GM23338 (cell line): ENCODE measurements around the gene WWC1. TPM values are rescaled to one million over a fixed set of nuclear protein-coding genes. Genes with fewer than 3 reads are reported as not detected.

ENCODE experiments used
- ATAC-seq: fragments of 200-7000 bp; cut with Tn5 transposase; 3 replicates; pipeline ENCODE4 v1.9.1; 2020
- DNase-seq: peaks from one replicate; pipeline ENCODE4 v3.0.0-alpha.2; 2015; ENCODE audit warnings: low spot score
- H2AFZ ChIP-seq: fragments of 200-600 bp; sonication (generic); 2 replicates; pipeline ENCODE4 v1.8.0; 2016; ENCODE audit warnings: antibody characterized with exemption, mild to moderate bottlenecking, moderate library complexity
- H3F3A ChIP-seq: fragments of 200-600 bp; sonication (generic); replicated peaks from 2 replicates; pipeline ENCODE4 v1.8.0; 2017; ENCODE audit warnings: antibody characterized with exemption, mixed run types, low read depth
- H3K27ac ChIP-seq: fragments of 200-600 bp; sonication (generic); 2 replicates; pipeline ENCODE4 v1.6.1; 2016; ENCODE audit warnings: low read depth
- H3K27me3 ChIP-seq: fragments of 200-600 bp; sonication (generic); 2 replicates; pipeline ENCODE4 v1.8.0; 2016; ENCODE audit warnings: mild to moderate bottlenecking, mixed run types, moderate library complexity; ENCODE audit not compliant: insufficient read depth
- H3K36me3 ChIP-seq: fragments of 200-600 bp; sonication (generic); 2 replicates; pipeline ENCODE4 v1.8.0; 2016; ENCODE audit warnings: mild to moderate bottlenecking; ENCODE audit not compliant: insufficient read depth
- H3K4me1 ChIP-seq: fragments of 200-600 bp; sonication (generic); 2 replicates; pipeline ENCODE4 v1.8.0; 2016; ENCODE audit warnings: mild to moderate bottlenecking, moderate library complexity; ENCODE audit not compliant: insufficient read depth
- H3K4me2 ChIP-seq: fragments of 200-600 bp; sonication (generic); 2 replicates; pipeline ENCODE4 v1.7.1; 2017; ENCODE audit warnings: mixed run types
- H3K4me3 ChIP-seq: fragments of 200-600 bp; sonication (generic); 2 replicates; pipeline ENCODE4 v1.6.1; 2016; ENCODE audit warnings: mixed run types
- H3K79me2 ChIP-seq: fragments of 200-600 bp; sonication (generic); replicated peaks from 2 replicates; pipeline ENCODE4 v1.8.0; 2017; ENCODE audit warnings: mild to moderate bottlenecking; ENCODE audit not compliant: insufficient read depth
- H3K9me2 ChIP-seq: fragments of 200-600 bp; sonication (generic); 2 replicates; pipeline ENCODE4 v1.8.0; 2017; ENCODE audit not compliant: insufficient read depth
- H4K20me1 ChIP-seq: fragments of 200-600 bp; sonication (generic); replicated peaks from 2 replicates; pipeline ENCODE4 v1.8.0; 2017; ENCODE audit warnings: mild to moderate bottlenecking; ENCODE audit not compliant: insufficient read depth
- H3K27ac Mint-ChIP-seq: 2 replicates; pipeline ENCODE4 v1.8.0; 2020; ENCODE audit warnings: inconsistent platforms, mild to moderate bottlenecking, moderate library complexity, mixed read lengths
- H3K27me3 Mint-ChIP-seq: 3 replicates; pipeline ENCODE4 v1.8.0; 2022; ENCODE audit warnings: low read depth, mild to moderate bottlenecking, moderate library complexity, mixed read lengths, inconsistent platforms; ENCODE audit not compliant: insufficient read depth, poor library complexity
- H3K36me3 Mint-ChIP-seq: 3 replicates; pipeline ENCODE4 v1.8.0; 2021; ENCODE audit warnings: low read depth, mild to moderate bottlenecking, inconsistent platforms, moderate library complexity, mixed read lengths
- H3K4me1 Mint-ChIP-seq: 3 replicates; pipeline ENCODE4 v1.8.0; 2020; ENCODE audit warnings: mild to moderate bottlenecking, inconsistent platforms, mixed read lengths
- H3K4me3 Mint-ChIP-seq: 3 replicates; pipeline ENCODE4 v1.8.0; 2021; ENCODE audit warnings: moderate library complexity, mild to moderate bottlenecking, inconsistent platforms, mixed read lengths
- H3K9me3 Mint-ChIP-seq: 3 replicates; pipeline ENCODE4 v1.8.0; 2020; ENCODE audit warnings: moderate library complexity, mild to moderate bottlenecking, inconsistent platforms, mixed read lengths
- CREB1 ChIP-seq: fragments of 250-450 bp; sonication (Bioruptor Pico); IDR thresholded peaks from 2 replicates; pipeline ENCODE4 v1.5.0; 2020; ENCODE audit warnings: low read depth, mild to moderate bottlenecking, moderate library complexity
- CTCF ChIP-seq, 2 experiments: fragments of 200-600 bp in 1 of 2; sonication (generic) in 1 of 2; conservative IDR thresholded peaks; 2 replicates each; pipeline versions ENCODE4 v1.5.1 to v1.6.1; 2016 to 2017; ENCODE audit warnings: antibody characterized with exemption in 2 of 2, low read depth in 2 of 2, mild to moderate bottlenecking in 2 of 2, moderate library complexity in 1 of 2
- EZH2 ChIP-seq: fragments of 200-600 bp; sonication (generic); IDR thresholded peaks from one replicate; pipeline ENCODE4 v1.8.0; 2017; ENCODE audit warnings: antibody characterized with exemption, mild to moderate bottlenecking, low read depth; ENCODE audit not compliant: unreplicated experiment
- EZH2phosphoT487 ChIP-seq: fragments of 200-600 bp; sonication (generic); IDR thresholded peaks from one replicate; pipeline ENCODE4 v1.8.1; 2018; ENCODE audit warnings: antibody characterized with exemption; ENCODE audit not compliant: unreplicated experiment
- JUNB ChIP-seq: IDR thresholded peaks from one replicate; pipeline ENCODE4 v1.6.1; 2016; ENCODE audit warnings: antibody characterized with exemption; ENCODE audit not compliant: unreplicated experiment
- NANOG ChIP-seq: IDR thresholded peaks from 2 replicates; pipeline ENCODE4 v1.6.1; 2016; ENCODE audit warnings: antibody characterized with exemption, borderline replicate concordance
- POLR2AphosphoS5 ChIP-seq: IDR thresholded peaks from 2 replicates; pipeline ENCODE4 v1.6.1; 2016; ENCODE audit warnings: antibody characterized with exemption, low read depth
- STAT1 ChIP-seq: IDR thresholded peaks from one replicate; pipeline ENCODE4 v1.6.1; 2016; ENCODE audit warnings: antibody characterized with exemption; ENCODE audit not compliant: unreplicated experiment
- ZNF114 ChIP-seq: fragments of 250-450 bp; sonication (Bioruptor Pico); IDR thresholded peaks from 2 replicates; pipeline ENCODE4 v1.5.0; 2020; ENCODE audit warnings: mild to moderate bottlenecking, moderate library complexity
- ZNF331 ChIP-seq: fragments of 250-450 bp; sonication (Bioruptor Pico); IDR thresholded peaks from 2 replicates; pipeline ENCODE4 v1.5.0; 2020; ENCODE audit warnings: low read depth, mild to moderate bottlenecking, moderate library complexity
- ZNF462 ChIP-seq: fragments of 250-450 bp; sonication (Bioruptor Pico); IDR thresholded peaks from 2 replicates; pipeline ENCODE4 v1.5.0; 2020; ENCODE audit warnings: mild to moderate bottlenecking, moderate library complexity
- polyA plus RNA-seq: library from polyadenylated mRNA; unstranded; fragments of >200 nt; fragmentation: Nextera tagmentation; extraction: Ambion mirVana; gene quantifications from 2 replicates; pipeline ENCODE4 v1.2.1, GENCODE V29; 2016
- total RNA-seq: library from RNA; depleted of rRNA; stranded (reverse); fragments of >200 nt; shearing (Covaris generic); gene quantifications from 2 replicates; pipeline ENCODE4 v1.2.3, GENCODE V29; 2014
- TF ChIP-seq, protein P1 (sequence below): IDR thresholded peaks from 2 replicates; pipeline ENCODE4 v1.6.1; 2016; ENCODE audit warnings: antibody characterized with exemption
- TF ChIP-seq, protein P2 (sequence below): IDR thresholded peaks from one replicate; pipeline ENCODE4 v1.6.1; 2018; ENCODE audit warnings: antibody characterized with exemption; ENCODE audit not compliant: unreplicated experiment

The WWC1 gene
- total and polyA plus RNA-seq, 2 experiments from 2014 or later = 25.4 to 27.8 TPM

DNA sequence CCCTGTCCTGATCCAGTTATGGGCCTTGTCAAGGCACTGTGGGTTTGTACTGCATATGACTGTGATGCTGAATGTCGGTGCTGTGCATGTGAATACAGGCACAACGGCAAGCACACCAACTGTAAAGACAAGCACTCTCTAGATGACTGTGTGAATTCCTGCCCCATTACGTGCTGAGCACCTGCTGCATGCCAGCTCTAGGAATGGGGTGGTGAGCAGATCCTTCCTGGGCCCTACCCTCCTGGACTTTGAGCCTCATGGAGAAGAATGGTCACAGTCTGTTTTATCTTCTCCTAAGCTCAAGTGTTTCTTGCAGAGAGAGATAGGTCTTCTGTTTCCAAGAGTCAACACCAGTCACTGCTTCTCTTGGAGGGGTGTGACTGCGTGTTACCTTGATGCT is 138.9 kb downstream of the WWC1 start:
- Mint-ChIP-seq H3K9me3 (no peaks in the 10 kb centered on the region; the same call in 2 of the 3 replicates), H3K4me1 (no peaks in the 10 kb centered on the region), H3K4me3 (no peak overlapping the region), H3K27ac (no peak overlapping the region), H3K36me3 (peaks cover 52% of the 10 kb centered on the region), H3K27me3 (peaks cover 6% of the 10 kb centered on the region)
- no peak for TF ChIP-seq JUNB
- no peak for TF ChIP-seq ZNF331
- no peak for TF ChIP-seq CREB1
- TF ChIP-seq, protein P1, sequence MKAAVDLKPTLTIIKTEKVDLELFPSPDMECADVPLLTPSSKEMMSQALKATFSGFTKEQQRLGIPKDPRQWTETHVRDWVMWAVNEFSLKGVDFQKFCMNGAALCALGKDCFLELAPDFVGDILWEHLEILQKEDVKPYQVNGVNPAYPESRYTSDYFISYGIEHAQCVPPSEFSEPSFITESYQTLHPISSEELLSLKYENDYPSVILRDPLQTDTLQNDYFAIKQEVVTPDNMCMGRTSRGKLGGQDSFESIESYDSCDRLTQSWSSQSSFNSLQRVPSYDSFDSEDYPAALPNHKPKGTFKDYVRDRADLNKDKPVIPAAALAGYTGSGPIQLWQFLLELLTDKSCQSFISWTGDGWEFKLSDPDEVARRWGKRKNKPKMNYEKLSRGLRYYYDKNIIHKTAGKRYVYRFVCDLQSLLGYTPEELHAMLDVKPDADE = no peak
- TF ChIP-seq POLR2AphosphoS5 = no peak
- no peak for TF ChIP-seq EZH2
- no peak for TF ChIP-seq EZH2phosphoT487
- no peak for TF ChIP-seq ZNF462 (CRISPR knock-in tag)
- no peak for TF ChIP-seq NANOG
- TF ChIP-seq, protein P2, sequence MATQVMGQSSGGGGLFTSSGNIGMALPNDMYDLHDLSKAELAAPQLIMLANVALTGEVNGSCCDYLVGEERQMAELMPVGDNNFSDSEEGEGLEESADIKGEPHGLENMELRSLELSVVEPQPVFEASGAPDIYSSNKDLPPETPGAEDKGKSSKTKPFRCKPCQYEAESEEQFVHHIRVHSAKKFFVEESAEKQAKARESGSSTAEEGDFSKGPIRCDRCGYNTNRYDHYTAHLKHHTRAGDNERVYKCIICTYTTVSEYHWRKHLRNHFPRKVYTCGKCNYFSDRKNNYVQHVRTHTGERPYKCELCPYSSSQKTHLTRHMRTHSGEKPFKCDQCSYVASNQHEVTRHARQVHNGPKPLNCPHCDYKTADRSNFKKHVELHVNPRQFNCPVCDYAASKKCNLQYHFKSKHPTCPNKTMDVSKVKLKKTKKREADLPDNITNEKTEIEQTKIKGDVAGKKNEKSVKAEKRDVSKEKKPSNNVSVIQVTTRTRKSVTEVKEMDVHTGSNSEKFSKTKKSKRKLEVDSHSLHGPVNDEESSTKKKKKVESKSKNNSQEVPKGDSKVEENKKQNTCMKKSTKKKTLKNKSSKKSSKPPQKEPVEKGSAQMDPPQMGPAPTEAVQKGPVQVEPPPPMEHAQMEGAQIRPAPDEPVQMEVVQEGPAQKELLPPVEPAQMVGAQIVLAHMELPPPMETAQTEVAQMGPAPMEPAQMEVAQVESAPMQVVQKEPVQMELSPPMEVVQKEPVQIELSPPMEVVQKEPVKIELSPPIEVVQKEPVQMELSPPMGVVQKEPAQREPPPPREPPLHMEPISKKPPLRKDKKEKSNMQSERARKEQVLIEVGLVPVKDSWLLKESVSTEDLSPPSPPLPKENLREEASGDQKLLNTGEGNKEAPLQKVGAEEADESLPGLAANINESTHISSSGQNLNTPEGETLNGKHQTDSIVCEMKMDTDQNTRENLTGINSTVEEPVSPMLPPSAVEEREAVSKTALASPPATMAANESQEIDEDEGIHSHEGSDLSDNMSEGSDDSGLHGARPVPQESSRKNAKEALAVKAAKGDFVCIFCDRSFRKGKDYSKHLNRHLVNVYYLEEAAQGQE = no peak
- no peak for TF ChIP-seq ZNF114 (CRISPR knock-in tag)
- no peak for TF ChIP-seq CTCF (conservative IDR thresholded peaks at IDR 0.05; ENCODE audit: low read depth in 2 of 2)
- TF ChIP-seq STAT1 = no peak
- H2AFZ ChIP-seq = no peak overlapping the region
- H3K4me3 ChIP-seq = no peak overlapping the region
- H3K27me3 ChIP-seq = no peaks in the 10 kb centered on the region
- H4K20me1 ChIP-seq = no peaks in the 10 kb centered on the region
- no peaks in the 10 kb centered on the region for H3K9me2 ChIP-seq
- no peaks in the 10 kb centered on the region for H3F3A ChIP-seq
- H3K79me2 ChIP-seq = no peaks in the 10 kb centered on the region
- no peak overlapping the region for H3K27ac ChIP-seq
- no peak for DNase-seq
- peaks cover 5% of the 10 kb centered on the region; the same call in 1 of the 2 replicates for H3K36me3 ChIP-seq
- no peaks in the 10 kb centered on the region for H3K4me1 ChIP-seq
- ATAC-seq = no peak
- no peak overlapping the region for H3K4me2 ChIP-seq
